Measurements from ENCODE around the gene SLC35D1.

GRCh38 chr1:66996018-66996682, 57.8 kb downstream of the SLC35D1 start:
- TF ChIP-seq CTCF (optimal IDR thresholded peaks at IDR 0.05 in 1 of 3, IDR thresholded peaks at IDR 0.05 in 1 of 3, conservative IDR thresholded peaks at IDR 0.05 in 1 of 3; ENCODE audit: extremely low read depth in 1 of 3, insufficient read depth in 2 of 3, low read length in 3 of 3) (peak; percentile 82 to 86 (median 83)), EZH2 (IDR thresholded peaks at IDR 0.05; ENCODE audit: low read length) (no peak)

Data from keratinocyte (primary cell).